Measurements from ENCODE around the gene CAD. TPM values are rescaled to one million over a fixed set of nuclear protein-coding genes. Genes with fewer than 3 reads are reported as not detected.

Gene CAD
- total and polyA plus RNA-seq, 10 of the 15 experiments (the other 5 are each of a cell fraction or from before 2014, with no cell fraction given), result 7.6 to 119 (median 50.7) TPM

GRCh38 chr2:27217173-27218121, at the start of gene CAD (continued):
- TF ChIP-seq E4F1 (IDR thresholded peaks at IDR 0.05; ENCODE audit: borderline replicate concordance, partially characterized antibody), result peak; percentile 90
- peak; percentile 87 for TF ChIP-seq POLR2AphosphoS2 (IDR thresholded peaks at IDR 0.05; ENCODE audit: low read depth, low read length)
- TF ChIP-seq BRCA1 (IDR thresholded peaks at IDR 0.05; ENCODE audit: low read depth, low read length), result no peak
- no peak for TF ChIP-seq ATF7 (IDR thresholded peaks at IDR 0.05; ENCODE audit: low read depth)
- no peak for TF ChIP-seq CEBPZ (IDR thresholded peaks at IDR 0.05; ENCODE audit: low read depth, low read length)
- no peak for TF ChIP-seq ZSCAN29 (IDR thresholded peaks at IDR 0.05)
- no peak for TF ChIP-seq ZNF384 (IDR thresholded peaks at IDR 0.05; ENCODE audit: borderline replicate concordance, low read depth, low read length)
- TF ChIP-seq NFIC (IDR thresholded peaks at IDR 0.05; ENCODE audit: low read depth, low read length), result no peak
- peak; percentile 67; the same call in 1 of the 2 replicates for TF ChIP-seq TAF1 (IDR thresholded peaks at IDR 0.05; ENCODE audit: borderline replicate concordance, low read depth, low read length)
- TF ChIP-seq FOXK2 (IDR thresholded peaks at IDR 0.05), result no peak
- no peak for TF ChIP-seq NFYA (IDR thresholded peaks at IDR 0.05; ENCODE audit: borderline replicate concordance, low read depth, low read length)
- TF ChIP-seq SMARCA5 (IDR thresholded peaks at IDR 0.05), result peak; percentile 86
- TF ChIP-seq CBX3 (IDR thresholded peaks at IDR 0.05; ENCODE audit: borderline replicate concordance, low read depth), result no peak
- no peak for TF ChIP-seq PRDM15 (CRISPR knock-in tag; IDR thresholded peaks at IDR 0.05)
- no peak for TF ChIP-seq ZNF592 (IDR thresholded peaks at IDR 0.05)

Data from GM12878 (cell line).